Measurements from ENCODE around the gene STAB1. TPM values are rescaled to one million over a fixed set of nuclear protein-coding genes. Genes with fewer than 3 reads are reported as not detected.

Gene STAB1
- total and polyA plus RNA-seq, 12 donors: 30.8 to 1,593 (median 466) TPM

GRCh38 chr3:52512105-52512504 lies 17.0 kb downstream of the STAB1 start:
- Histone ChIP-seq H3K9me3 (replicated peaks in 1 of 3) (no peaks in the 10 kb centered on the region), H3K27me3 (no peaks in the 10 kb centered on the region), H3K36me3 (replicated peaks in 1 of 2) (peaks cover 0 to 13% of the 10 kb centered on the region in 2 donors), H3K27ac (no peak overlapping the region), H3K4me1 (replicated peaks in 1 of 2) (no peaks in the 10 kb centered on the region), H3K4me3 (no peak overlapping the region)
- WGBS, 4 donors: 69 to 100% (median 78%) methylated on average over 1 to 8 of the region's 8 CpGs
- DNase-seq: no peak
- TF ChIP-seq, protein P1, sequence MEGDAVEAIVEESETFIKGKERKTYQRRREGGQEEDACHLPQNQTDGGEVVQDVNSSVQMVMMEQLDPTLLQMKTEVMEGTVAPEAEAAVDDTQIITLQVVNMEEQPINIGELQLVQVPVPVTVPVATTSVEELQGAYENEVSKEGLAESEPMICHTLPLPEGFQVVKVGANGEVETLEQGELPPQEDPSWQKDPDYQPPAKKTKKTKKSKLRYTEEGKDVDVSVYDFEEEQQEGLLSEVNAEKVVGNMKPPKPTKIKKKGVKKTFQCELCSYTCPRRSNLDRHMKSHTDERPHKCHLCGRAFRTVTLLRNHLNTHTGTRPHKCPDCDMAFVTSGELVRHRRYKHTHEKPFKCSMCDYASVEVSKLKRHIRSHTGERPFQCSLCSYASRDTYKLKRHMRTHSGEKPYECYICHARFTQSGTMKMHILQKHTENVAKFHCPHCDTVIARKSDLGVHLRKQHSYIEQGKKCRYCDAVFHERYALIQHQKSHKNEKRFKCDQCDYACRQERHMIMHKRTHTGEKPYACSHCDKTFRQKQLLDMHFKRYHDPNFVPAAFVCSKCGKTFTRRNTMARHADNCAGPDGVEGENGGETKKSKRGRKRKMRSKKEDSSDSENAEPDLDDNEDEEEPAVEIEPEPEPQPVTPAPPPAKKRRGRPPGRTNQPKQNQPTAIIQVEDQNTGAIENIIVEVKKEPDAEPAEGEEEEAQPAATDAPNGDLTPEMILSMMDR (IDR thresholded peaks at IDR 0.05): no peak
- TF ChIP-seq POLR2A (IDR thresholded peaks at IDR 0.05): no peak
- intact Hi-C loops (cut with DNase I): no loop called here

DNA sequence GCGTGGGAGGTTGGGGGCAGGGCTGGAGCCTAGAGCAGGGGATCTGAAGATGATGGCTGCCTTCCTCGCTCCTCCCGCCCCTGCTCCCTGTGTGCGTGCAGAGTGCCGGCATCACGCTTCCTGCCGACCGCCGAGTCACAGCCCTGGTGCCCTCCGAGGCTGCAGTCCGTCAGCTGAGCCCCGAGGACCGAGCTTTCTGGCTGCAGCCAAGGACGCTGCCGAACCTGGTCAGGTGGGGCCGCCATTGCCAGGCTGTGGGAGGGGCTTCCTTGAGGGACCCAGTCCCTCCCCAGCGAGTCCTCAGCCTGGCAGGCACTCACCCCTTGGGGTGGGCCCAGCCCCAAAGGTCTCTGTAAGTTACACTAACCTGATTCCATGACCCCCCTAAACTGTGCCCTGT lies 17.6 kb downstream of the STAB1 start:
- H3K4me1 ChIP-seq (replicated peaks in 1 of 2): no peaks in the 10 kb centered on the region
- H3K36me3 ChIP-seq (replicated peaks in 1 of 2): peaks cover 0 to 13% of the 10 kb centered on the region in 2 donors
- TF ChIP-seq, protein P1 (IDR thresholded peaks at IDR 0.05): no peak
- no peak for TF ChIP-seq POLR2A (IDR thresholded peaks at IDR 0.05)
- no peak overlapping the region for H3K27ac ChIP-seq
- H3K27me3 ChIP-seq: no peaks in the 10 kb centered on the region
- intact Hi-C loops (cut with DNase I): no loop called here
- no peaks in the 10 kb centered on the region for H3K9me3 ChIP-seq (replicated peaks in 1 of 3)
- DNase-seq: no peak
- 67 to 90% (median 86%) methylated on average over 1 to 17 of the region's 17 CpGs for WGBS, 4 donors
- H3K4me3 ChIP-seq: no peak overlapping the region

GRCh38 chr3:52513281-52513680 lies 18.1 kb downstream of the STAB1 start:
- intact Hi-C loops (cut with DNase I): no loop called here
- Histone ChIP-seq H3K9me3 (replicated peaks in 1 of 3) (no peaks in the 10 kb centered on the region), H3K36me3 (replicated peaks in 1 of 2) (peaks cover 0 to 13% of the 10 kb centered on the region in 2 donors), H3K4me3 (no peak overlapping the region), H3K27ac (no peak overlapping the region), H3K4me1 (replicated peaks in 1 of 2) (no peaks in the 10 kb centered on the region), H3K27me3 (no peaks in the 10 kb centered on the region)
- TF ChIP-seq POLR2A (IDR thresholded peaks at IDR 0.05): no peak
- TF ChIP-seq, protein P1 (IDR thresholded peaks at IDR 0.05): no peak
- WGBS, 4 donors: 90 to 100% (median 93%) methylated on average over 3 to 7 of the region's 7 CpGs
- DNase-seq: no peak

DNA sequence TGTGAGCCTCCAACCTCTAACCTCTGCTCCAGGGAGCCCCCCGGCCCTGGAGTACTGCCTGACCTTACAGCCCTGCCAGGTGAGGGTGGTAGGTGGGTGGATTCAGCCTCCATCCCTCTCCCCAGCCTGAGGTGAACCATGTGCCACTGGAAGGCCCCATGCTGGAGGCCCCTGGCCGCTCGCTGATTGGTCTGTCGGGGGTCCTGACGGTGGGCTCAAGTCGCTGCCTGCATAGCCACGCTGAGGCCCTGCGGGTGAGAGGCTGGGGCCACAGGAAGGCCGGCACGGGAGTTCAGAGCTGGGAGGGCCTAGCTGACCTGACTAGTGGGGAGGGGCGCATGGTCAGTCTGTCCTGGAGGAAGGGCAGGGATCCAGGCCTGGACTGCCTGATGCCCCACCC lies 19.4 kb downstream of the STAB1 start:
- no peaks in the 10 kb centered on the region for H3K4me1 ChIP-seq (replicated peaks in 1 of 2)
- no peaks in the 10 kb centered on the region for H3K9me3 ChIP-seq (replicated peaks in 1 of 3)
- WGBS, 4 donors: 81 to 97% (median 86%) methylated on average over 4 to 11 of the region's 11 CpGs
- H3K27ac ChIP-seq: no peak overlapping the region
- H3K4me3 ChIP-seq: no peak overlapping the region
- peaks cover 0 to 10% of the 10 kb centered on the region in 2 donors for H3K36me3 ChIP-seq (replicated peaks in 1 of 2)
- TF ChIP-seq, protein P1 (IDR thresholded peaks at IDR 0.05): no peak
- no peak for TF ChIP-seq POLR2A (IDR thresholded peaks at IDR 0.05)
- H3K27me3 ChIP-seq: no peaks in the 10 kb centered on the region
- intact Hi-C loops (cut with DNase I): no loop called here
- no peak for DNase-seq
